ENCODE data around the gene KRT14. TPM values are rescaled to one million over a fixed set of nuclear protein-coding genes. Genes with fewer than 3 reads are reported as not detected.

KRT14 gene
- total RNA-seq, 2 donors from 2014 or later, result not detected

Other genes starting within 250 kb of the KRT14 start
- gene KRT33A, start 236.1 kb downstream of the KRT14 start, total RNA-seq, result not detected
- not detected for gene KRT33B, start 217.1 kb downstream of the KRT14 start, total RNA-seq
- gene KRT34, start 204.6 kb downstream of the KRT14 start, total RNA-seq, result not detected
- gene KRT31, start 189.3 kb downstream of the KRT14 start, total RNA-seq, result not detected
- gene KRT37, start 162.3 kb downstream of the KRT14 start, total RNA-seq, result not detected
- gene KRT38, start 145.9 kb downstream of the KRT14 start, total RNA-seq, result not detected
- gene KRT32, start 119.5 kb downstream of the KRT14 start, total RNA-seq, result not detected
- gene KRT35, start 105.7 kb downstream of the KRT14 start, total RNA-seq, result not detected
- gene KRT36, start 97.0 kb downstream of the KRT14 start, total RNA-seq, result not detected
- not detected for gene KRT13, start 81.3 kb downstream of the KRT14 start, total RNA-seq
- gene KRT15, start 68.0 kb downstream of the KRT14 start, total RNA-seq, result not detected
- gene KRT19, start 58.6 kb downstream of the KRT14 start, total RNA-seq, result not detected
- gene KRT9, start 14.8 kb downstream of the KRT14 start, total RNA-seq, result not detected
- not detected for gene KRT16, start 25.9 kb upstream of the KRT14 start, total RNA-seq
- 1 to 10 TPM in 1 of 2 donors, under 1 TPM in 1; 0.58 to 2.5 TPM for gene KRT17, start 37.7 kb upstream of the KRT14 start, total RNA-seq
- gene EIF1, start 102.0 kb upstream of the KRT14 start, total RNA-seq, result 100 to 1,000 TPM; 925 to 935 TPM
- gene GAST, start 125.4 kb upstream of the KRT14 start, total RNA-seq, result not detected
- under 1 TPM; 0.13 to 0.15 TPM for gene HAP1, start 147.7 kb upstream of the KRT14 start, total RNA-seq
- gene JUP, start 199.8 kb upstream of the KRT14 start, total RNA-seq, result under 1 TPM; 0.32 to 0.45 TPM
- gene P3H4, start 225.1 kb upstream of the KRT14 start, total RNA-seq, result under 1 TPM; 0.64 to 0.89 TPM
- under 1 TPM; 0.09 to 0.37 TPM for gene FKBP10, start 226.1 kb upstream of the KRT14 start, total RNA-seq
- 10 to 100 TPM; 51.2 to 70.3 TPM for gene NT5C3B, start 249.3 kb upstream of the KRT14 start, total RNA-seq